ENCODE measurements around the gene KLHL29.

The KLHL29 gene

DNA sequence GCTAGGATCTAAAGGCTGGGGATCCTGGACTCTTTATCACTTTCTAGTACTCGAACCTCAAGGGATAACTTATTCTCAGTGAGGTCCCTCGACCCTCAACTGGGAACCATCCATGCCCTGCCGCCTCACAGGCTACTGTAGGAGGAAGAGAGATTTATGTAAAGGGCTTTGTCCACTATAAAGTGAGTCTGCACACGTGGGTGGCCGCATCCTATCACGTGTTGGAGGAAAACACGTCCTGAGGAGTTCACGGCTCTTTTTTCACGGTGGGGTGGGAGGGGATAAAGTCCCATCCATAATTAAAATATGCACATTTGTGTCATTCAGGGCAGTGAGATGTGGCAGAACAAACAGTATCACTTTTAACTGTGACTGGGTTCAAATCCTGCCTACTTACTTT lies 176.6 kb downstream of the KLHL29 start:
- DNase-seq, result no peak

DNA sequence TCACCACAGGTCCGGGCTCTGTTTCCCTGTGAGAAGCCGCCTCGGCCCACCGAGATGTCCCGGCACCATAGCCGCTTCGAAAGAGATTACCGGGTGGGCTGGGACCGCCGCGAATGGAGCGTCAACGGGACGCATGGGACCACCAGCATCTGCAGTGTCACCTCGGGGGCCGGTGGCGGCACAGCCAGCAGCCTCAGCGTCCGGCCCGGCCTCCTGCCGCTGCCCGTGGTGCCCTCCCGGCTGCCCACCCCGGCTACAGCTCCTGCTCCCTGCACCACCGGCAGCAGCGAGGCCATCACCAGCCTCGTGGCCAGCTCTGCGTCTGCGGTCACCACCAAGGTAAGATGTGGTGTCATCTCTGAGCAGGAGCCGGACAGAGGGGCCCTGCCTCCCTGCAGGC lies 177.2 kb downstream of the KLHL29 start:
- no peak for DNase-seq

DNA sequence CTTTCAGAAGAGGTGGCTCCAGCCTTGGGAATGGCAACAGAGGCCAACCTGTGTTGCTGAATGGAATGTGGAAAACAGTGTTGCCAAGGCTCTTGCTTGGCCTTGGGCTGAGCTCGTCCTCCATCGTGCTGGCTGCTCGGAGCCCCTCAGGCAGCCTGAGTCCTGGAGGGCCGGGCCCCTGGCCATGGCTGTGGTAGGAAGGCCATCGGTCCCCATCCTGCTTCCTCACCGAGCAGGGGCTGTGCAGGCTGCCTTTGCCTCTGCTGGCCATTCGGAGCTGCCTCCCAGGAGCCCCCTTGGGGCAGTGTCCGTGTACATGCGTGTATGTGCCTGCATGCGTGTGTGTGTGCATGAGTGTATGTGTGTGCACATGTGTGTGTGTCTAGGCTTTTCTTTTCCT lies 178.2 kb downstream of the KLHL29 start:
- DNase-seq, result no peak

DNA sequence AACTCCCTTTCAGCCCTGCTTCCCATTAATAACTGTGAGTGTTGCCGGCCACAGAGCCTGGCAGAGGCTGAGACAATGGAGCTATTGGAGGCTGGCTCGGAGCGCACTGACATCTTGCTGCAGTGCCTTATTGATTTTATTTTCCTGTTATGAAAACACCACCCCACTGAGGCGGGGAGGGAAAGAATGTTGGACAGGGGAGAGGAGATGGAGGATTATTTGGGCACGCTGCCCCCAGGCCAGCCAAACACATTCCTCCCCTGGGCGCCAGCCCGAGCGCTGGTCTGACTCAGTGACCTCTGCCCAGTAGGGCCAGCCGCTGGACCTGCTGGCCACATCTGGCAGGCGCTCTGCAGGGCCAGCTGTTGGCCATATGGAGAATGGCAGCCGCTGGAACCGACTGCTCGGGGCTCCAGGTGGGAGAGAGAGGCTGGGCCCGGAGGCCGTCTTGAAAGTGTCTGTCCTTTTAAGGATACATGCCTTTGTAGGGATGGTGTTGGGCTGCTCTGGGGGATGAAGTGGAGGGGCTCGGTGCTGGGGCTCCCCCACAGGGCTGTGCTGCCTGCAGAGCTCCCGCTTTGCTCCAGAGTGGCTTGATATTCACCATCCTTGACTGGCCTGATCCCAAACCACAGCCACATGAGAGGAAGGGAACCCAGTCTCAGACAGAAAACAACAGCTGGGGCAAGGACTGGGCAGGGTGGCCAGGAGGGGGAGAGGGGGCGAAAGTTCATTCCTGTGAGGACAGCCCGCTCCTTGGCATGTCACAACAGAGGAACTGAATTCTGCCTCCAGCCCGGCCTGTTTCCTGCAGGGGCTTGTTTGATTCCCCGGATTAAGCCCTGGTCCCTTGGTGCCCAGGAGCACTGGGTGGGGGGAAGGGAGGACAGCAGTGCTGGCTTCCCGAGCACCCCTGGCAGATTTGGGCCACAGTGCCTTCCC lies 179.0 kb downstream of the KLHL29 start:
- no peak for DNase-seq

DNA sequence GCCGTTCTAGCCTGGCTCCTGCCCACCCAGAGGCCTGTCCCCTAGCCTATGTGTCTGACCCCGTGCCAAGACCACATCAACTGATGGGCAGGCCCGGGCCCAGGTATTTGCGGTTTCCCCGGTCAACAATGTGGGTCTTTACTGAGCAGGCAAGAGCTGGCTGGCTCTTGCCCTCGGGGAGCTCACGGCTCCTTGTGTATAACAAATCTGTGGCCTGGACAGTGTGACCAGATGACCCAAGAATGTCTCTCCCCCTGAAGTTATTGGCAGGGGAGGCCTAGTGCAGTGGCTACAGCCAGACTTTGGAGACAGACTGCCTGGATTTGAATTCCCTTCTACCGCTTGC lies 179.6 kb downstream of the KLHL29 start:
- no peak for DNase-seq

DNA sequence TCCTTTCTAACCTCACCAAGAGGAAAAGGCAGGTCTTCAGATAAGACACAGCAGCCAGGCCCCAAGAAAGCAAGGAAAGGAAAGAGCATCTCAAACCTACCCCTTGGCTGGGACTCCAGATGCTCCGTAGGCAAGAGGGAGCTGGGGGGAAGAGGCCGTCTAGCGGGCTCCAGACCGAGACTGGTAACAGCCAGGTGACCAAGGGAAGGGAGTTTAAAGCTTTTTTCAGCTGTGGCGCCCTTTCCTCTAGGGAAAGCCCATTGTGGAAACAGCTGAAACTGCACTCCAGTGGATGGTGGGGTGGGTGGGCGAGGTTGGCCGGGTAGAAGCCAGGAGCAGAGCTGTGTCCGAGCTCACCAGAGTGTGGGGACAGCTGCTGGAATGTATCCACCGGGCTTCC lies 180.4 kb downstream of the KLHL29 start:
- DNase-seq, result no peak

DNA sequence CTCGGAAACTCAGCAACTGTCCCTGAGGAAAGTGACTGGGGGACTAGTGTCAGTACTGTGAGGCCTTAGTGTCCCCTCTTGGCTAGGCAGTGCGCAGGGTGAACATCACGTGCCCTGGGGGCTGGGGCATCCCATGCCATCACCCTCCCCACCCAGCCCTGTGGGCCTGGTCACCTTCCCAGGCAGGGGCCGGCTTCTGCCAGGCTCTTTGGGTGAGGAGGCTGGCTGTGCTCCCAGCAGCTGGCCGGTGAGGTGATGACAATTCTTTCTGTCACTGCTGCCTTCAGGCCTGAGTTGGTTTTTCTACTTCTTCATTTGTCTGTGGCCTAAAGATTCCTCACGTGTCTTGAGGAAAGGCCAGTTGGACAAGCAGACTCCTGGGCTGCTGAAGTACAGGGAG lies 180.8 kb downstream of the KLHL29 start:
- no peak for DNase-seq

DNA sequence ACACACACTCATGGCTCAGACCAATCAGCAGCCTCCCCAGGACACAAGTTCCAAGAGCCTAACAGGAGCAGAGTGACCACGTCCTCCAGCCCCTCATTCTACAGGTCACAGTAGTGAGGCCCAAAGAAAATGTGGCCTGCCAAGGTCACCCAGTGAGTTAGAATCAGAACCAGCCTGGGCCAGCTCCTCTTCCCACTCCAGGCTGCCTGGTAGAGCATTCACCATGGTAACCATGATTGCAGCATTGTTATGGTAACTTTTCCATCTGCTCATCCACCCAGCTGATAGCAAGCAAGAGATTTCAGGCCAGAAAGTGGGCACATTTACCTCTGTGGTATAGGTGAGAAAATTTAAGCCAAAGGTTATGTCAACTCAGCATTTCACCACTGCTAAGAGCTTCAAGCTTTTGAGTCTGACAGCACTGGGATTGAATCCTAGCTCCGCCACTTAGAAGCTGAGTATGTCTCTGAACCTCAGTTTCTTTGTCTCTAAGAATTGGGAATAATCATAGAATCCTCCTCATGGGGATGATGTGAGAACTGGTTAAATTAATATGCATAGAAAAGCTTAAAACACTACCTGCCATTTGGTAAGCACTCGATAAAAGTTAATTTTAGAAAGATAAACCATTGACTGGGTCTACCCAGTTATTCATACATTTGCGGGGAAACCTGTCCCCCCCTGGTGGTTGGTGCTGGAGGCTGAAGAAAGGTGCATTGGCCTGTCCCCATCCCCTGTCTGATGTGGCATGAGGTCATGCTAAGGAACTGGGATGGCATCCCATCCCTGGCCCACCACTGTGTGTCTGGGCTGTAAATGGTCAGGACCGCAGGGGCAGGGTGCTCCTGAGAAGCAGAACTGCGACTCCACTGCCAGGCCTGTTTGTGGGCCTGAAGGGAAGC lies 181.5 kb downstream of the KLHL29 start:
- DNase-seq, result peak; percentile 23

DNA sequence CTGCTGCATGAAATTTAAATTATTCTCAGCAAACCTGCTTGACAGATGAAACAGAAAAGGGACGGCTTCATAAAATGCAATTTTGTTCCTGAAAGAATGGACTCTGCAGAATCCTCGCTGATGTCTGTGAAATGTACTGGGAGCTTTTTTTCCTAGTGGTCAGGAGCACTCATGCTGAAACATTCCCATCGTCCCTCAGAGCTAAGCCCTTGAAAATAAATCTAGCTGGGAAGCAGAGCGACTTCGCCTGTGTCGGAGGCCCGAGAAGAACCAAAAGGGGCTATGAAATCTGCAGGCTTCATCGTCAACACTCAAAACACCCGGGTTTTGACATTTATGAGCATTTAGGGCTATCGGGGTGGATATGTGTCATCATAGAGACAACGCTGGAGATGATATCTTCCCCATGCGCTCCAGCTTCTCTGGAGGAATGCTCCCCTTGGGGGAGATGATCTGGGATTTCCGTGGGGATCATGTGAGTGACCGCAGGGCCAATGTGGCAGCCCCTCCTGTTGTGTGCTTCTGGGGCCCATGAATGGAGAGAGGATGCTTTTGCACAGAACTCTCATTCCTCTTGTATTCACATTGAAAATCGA lies 182.3 kb downstream of the KLHL29 start:
- no peak for DNase-seq

DNA sequence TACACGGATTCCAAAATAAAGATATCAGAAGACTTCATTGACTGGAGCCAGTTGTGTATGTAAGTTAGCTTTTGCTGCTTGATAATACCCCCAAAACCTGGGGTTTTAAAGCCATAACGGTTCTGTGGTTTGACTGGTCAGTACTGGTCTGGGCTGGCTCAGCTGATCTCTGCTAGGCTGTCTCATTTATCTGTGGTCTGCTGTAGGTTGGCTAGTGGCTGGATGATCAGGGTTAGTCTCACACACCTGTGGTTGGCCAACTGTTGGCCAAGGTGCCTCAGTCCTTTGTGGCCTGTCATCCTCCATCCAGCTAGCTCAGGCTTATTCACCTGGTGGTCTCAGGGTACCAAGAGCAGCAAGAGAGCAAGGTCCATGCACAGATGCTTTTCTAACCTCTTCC lies 183.2 kb downstream of the KLHL29 start:
- no peak for DNase-seq

DNA sequence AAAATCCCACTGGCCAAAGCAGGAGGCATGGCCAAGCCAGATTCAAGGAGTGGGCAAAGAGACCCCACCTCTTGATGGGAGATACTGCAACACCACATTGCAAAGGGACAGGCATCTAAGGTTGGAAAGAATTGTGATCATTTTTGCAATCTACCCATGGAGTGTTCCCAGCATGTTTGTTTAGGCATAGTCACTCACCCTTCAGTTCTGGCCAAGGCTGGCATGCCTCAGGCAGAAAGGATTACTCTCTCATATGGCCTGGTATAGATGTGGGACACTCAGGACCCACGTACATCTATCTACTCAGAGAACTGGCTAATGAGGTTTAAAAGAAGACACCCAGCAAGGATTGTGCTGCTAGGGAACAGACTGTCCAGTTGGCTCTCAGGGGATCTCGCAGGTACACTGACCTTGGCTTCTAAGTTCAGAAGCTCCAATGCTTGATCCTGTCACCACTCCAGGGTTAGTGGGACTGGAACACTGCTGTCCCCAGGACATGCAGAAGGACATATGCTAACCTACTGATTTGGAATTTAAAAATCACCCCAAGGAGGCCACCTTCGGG lies 183.7 kb downstream of the KLHL29 start:
- no peak for DNase-seq

DNA sequence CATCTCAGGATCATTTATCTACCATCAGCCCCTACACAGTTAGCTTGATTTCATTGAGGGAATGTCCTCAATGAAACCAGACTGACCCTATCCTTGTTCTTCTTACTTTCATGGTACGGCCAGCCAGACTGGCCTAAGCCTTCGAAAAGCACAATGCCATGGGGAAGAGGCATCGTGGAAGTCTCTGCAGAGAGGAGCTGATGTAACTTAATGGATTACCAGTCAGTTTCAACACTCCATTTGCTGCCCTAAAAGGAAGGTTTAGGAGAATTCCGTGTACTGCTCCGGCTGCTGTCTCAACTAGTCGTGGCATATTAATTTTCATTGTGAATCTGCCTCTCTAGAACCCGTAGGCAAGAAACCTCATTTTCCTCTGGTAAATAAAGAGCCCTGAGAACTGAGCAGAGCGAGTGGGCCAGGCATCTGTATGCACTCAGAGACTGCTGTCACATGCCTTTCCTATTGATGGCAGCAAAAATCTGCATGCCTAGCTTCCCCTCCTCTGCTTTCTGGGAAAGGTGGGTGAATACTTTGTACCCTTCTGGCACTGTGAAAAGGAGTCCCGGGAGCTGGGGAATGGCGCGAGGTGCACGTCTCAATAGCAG lies 184.9 kb downstream of the KLHL29 start:
- no peak for DNase-seq

DNA sequence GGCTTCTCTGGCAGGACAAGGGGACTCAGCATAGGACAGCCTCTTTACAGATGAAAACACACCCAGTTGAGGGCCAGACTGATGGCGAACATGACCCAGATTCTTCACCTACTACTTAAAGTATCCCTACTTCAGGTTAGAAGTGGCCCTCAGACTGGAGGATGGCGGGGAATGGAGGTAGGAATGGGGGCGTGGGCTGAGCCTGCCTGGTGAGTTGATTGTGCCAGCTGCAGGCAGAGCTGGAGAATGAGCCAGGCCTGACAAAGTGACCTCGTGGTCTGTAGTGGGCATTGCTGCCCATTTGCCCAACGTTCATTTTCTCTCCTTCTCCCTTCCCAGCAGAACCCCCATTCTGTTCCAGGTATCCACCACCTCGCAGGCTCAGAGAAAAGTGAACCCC lies 186.1 kb downstream of the KLHL29 start:
- DNase-seq, result no peak

DNA sequence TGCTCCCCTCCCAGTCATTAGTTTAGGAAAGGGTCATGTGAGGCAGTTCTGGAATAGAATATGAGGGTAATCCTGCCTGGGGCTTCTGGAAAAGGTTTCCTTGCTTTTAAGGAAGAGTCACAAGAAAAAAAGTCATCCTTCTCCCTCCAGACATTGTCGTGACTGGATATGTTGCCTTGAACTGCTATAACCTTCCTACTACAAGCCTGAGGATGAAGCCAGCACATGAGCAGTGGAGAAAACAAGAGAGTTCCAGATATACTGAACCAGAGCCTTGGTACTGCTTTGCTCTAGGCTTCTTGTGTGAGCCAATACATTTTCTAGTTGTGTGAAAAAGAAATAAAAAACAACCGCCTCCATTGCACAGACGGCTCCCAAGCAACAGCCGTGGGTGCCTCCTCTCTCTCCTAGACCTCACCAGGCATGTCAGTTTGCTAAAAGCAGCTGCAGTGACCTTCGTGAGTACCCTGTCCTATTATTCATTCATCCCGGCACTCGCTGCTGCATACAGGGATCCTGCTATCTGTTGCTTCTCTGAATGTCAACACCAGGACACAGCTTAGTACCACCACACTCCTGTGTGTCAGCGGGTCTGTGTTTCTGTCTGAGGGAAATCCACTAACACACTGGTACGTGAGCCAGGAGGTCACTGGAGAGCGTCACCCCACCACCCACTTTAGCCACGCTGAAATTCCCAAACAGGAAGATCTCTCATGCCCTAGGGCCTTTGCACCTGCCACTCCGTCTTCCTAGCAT lies 186.7 kb downstream of the KLHL29 start:
- no peak for DNase-seq

DNA sequence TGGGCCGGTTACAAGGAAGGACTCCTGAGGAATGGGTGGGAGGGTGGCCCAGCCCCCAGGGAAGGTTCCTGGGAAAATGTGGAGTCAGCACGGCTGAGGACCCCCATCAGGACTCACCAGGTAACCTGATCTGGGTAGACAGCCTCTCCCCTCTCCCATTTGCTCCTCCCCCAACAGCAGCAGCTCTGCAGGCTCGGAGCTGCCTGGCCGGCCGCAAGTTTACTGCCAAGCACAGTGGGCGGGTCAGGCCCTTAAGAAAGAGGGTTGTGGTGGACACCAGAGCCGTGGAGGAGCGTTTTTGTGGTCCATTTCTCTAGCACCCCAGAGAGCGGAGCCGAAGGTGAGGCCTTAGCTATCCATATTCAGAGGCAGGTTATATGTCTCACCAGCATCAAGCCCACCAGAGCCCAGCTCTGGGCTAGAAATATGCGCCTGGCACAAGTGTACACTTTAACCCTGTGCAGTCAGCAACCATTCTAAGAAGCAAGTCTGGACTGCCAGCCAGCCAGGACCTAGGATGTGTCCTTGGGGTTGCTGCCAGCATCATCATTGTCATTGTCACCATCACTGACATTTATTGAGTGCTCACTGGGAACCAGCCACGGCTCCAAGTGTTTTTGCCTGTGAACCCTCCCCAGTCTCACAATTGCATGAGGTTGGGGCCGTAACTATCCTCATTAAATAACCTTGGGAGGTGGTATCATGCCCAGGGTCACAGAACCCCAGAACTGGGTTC lies 190.1 kb downstream of the KLHL29 start:
- no peak for DNase-seq

DNA sequence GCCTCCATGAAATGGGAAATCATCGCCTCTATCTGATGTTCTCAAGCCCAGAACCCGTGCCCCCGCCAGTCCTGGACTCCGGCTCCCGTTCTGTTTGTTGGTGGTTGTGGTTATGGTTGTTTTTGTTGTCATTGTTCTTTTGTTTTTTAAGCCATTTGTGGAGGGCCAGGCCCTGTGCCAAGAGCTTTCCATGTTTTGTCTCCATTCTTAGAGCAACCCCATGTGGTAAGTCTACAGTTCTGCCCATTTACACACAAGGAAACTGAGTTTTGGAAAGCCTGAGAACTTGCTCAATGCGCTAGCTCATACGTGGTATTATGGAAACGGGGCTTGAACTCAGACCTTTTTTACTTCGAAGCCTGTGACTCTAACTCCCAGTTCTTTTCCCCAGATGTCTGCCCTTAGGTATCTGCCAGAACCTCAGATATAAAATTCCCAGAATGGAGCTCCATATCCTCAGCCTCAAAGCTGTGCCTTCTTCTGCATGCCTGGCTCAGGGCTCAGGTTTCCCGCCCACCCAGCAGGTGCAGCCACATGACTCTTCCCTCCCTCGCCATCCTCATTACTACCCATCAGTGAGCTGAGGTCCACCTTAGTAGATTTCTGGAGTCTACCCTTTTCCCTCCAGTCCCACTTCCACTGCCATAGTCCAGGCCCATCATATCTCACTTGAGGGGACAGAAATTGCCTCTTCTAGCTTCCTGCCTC lies 194.1 kb downstream of the KLHL29 start:
- DNase-seq, result no peak

DNA sequence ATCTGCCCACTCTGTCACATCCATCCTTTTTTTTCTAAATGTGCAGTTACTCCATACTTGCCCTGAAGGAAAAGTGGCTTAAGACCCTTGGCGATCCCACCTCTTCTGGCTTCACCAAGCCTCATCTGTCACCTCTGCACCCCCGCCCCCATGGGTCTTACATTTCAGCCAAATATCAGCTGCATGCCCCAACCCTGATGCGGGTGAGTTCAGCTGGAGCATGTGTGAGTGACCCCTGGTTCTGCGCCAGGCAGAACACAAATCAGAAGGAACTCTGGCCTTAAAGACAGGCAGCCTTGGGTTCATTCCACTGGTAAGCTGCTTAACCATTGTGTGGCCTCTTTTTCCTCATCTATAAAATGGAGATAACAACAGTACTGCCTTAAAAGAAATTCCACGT lies 194.7 kb downstream of the KLHL29 start:
- DNase-seq, result no peak

DNA sequence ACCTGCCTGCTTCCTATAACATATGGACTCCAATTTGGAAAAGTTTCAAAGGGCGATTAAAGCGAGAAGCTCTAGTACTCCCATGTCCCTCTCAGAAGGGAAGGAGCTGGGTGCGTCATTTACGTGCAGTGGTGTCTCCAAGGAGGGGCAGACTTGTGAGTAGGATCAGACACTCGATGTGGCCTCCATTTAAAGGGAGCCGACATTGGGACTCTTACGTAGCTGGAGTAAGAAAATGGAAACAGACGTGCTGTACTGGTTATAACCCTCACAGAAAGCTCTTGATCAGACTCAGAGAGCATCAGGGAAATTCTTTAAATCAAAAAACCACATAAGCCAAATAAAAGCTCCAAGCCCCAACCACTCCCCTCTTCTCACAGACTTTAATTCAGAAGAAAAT lies 198.5 kb downstream of the KLHL29 start:
- no peak for DNase-seq

DNA sequence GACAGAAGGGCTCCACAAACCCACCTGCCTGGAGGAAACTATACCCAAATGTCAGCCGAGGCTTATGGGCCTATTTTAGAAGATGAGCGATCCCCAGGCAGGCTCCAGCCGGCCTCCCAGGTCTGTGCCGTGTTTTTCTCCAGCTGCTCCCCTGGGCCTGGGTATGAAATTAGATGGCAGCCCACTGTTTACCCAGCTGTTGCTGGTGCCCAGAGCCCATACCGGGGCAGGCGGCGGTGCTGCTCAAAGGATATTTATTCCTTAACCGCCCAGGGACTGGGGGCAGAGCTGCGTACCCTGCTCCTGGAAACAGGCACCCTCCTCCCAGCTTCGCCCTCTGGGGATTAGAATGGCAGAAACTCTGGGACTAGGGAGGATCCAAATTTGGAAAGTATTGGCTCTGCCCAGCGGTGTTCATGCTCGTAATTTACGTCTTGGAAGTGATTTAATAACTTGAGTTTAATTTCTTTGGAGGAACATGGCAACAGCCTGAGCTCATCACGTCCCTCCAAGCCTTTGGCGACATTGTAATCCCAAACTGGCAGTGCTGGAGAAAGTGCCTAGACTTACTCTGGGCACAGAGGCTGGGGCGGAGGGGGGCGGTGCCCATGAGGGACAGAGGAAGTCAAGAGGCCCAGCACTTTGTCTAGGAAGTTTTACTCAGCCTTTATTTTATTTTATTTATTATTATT lies 199.2 kb downstream of the KLHL29 start:
- no peak for DNase-seq

All from activated CD4-positive, alpha-beta T cell treated with anti-CD3 and anti-CD28 coated beads, Interleukin-10, Interleukin-2, amounts not matched to agents 100 ng/mL and 50 ng/mL, durations not matched to agents 16 hours and 8 hours (primary cell).